Activated T-helper 1 cell treated with anti-CD3 and anti-CD28 coated beads, Interleukin-12 subunit alpha, Interleukin-12 subunit beta, Interleukin-2, Interleukin-4 antibody, amounts not matched to agents 30 ng/mL and 10 ng/mL and 1 ng/mL, durations not matched to agents 14 hours and 24 hours and 36 hours (primary cell): ENCODE results near the gene FAM181A. TPM values are rescaled to one million over a fixed set of nuclear protein-coding genes. Genes with fewer than 3 reads are reported as not detected.
A peak's percentile ranks its signal among the peaks of the same experiment; 100 is the strongest.

ENCODE experiments used
- DNase-seq: peaks from one replicate; pipeline ENCODE4 v3.0.0; 2021; ENCODE audit warnings: low spot score
- H3K27ac Mint-ChIP-seq: one replicate; pipeline ENCODE4 v1.8.0; 2021; ENCODE audit warnings: mild to moderate bottlenecking, mixed read lengths
- H3K27me3 Mint-ChIP-seq: one replicate; pipeline ENCODE4 v1.8.0; 2022; ENCODE audit warnings: mild to moderate bottlenecking, moderate library complexity, mixed read lengths; ENCODE audit not compliant: insufficient read depth
- H3K36me3 Mint-ChIP-seq: one replicate; pipeline ENCODE4 v1.8.0; 2021; ENCODE audit warnings: low read depth, mixed read lengths
- H3K4me1 Mint-ChIP-seq: one replicate; pipeline ENCODE4 v1.8.0; 2021; ENCODE audit warnings: low read depth, mixed read lengths
- H3K4me3 Mint-ChIP-seq: one replicate; pipeline ENCODE4 v1.8.0; 2021; ENCODE audit warnings: mild to moderate bottlenecking, moderate library complexity, mixed read lengths
- H3K9me3 Mint-ChIP-seq: one replicate; pipeline ENCODE4 v1.8.0; 2021; ENCODE audit warnings: mixed read lengths
- intact Hi-C: fragments of 100-400 bp; cut with micrococcal nuclease; formaldehyde crosslinking; loops from one replicate; pipeline ENCODE4 v1.15.1; 2024
- total RNA-seq: library from RNA; stranded (reverse); gene quantifications from 2 replicates; pipeline ENCODE4 v1.2.3, GENCODE V29; 2022

The FAM181A gene
- not detected in 2 replicates for total RNA-seq

DNA sequence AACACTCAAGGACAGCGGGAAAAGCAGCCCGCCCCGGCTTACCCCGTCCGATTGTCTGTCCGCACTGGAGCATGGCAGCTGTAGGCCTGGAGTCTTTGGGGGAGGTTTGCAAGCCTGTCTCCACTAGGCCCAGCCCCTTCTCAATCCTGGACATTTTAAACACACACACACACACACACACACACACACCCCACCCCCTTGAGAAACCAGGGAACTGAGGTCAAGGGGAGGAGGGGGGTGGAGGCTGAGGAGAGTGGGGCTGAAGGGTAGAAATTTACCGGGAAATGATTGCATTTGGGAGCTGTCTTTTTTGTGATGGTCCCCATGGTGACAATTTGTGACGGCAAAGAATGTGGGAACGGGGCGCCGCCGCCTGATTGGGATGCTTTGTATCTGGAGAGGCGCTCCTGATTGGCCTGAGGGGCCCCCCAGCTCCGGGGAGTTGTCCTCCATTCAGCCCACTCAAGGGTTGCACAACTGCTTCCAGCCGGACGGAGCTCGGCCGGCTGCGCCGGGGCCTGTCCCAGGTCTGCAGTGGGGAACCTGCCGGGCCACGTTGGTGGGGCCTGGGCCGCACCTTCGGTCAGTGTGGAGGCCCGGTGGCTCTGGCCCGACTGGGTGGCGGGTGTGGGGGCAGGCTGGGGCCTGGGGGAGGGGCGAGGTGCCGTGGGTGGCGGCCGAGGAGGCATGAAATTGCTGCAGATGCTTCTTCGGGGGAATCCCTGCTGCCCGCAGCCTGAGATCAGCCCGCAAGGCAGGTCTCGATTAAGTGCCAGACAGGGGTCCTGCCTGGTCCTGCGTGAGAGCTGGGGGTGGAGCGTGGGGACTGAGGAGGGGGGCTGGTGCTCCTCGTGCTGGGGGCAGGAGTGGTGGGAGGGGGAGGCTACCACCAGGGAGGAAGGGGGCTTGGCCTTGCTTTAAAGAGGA is at the start of gene FAM181A:
TSS of gene FAM181A (plus strand) at position 472 of the 927 bp plus-strand sequence. CDS start 942 bp downstream, outside the sequence.
- H3K27me3 Mint-ChIP-seq: peaks cover 3% of the 10 kb centered on the region
- H3K36me3 Mint-ChIP-seq: peaks cover 3% of the 10 kb centered on the region
- H3K27ac Mint-ChIP-seq: no peak within 1 kb of the TSS
- DNase-seq: no peak
- intact Hi-C loops: no loop called here
- H3K9me3 Mint-ChIP-seq: no peaks in the 10 kb centered on the region
- H3K4me3 Mint-ChIP-seq: no peak within 1 kb of the TSS
- peaks cover 6% of the 10 kb centered on the region for H3K4me1 Mint-ChIP-seq

DNA sequence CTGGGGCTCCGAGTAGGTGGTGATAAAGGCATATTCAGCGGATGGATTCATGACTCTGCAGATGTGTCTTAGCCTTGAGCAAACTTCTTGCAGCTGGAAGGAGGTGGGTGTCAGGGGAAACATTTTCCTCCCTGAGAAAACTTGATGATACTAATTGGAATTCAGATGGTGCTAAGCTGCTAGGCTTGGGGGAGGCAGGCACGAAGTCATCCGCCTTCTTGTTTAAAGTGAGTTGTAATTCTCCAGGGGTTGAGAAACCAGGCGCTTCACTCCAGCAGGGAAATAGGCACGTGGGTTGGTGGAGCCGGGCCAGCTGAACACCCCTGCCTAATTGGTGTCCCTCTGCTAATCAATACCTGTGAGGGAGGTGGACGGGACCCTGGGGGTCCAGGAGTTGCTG is 48.9 kb upstream of the FAM181A start:
- DNase-seq: no peak
- Mint-ChIP-seq H3K4me1 (no peaks in the 10 kb centered on the region), H3K9me3 (no peaks in the 10 kb centered on the region), H3K4me3 (no peak overlapping the region), H3K27me3 (peaks cover 5% of the 10 kb centered on the region), H3K27ac (no peak overlapping the region), H3K36me3 (no peaks in the 10 kb centered on the region)
- intact Hi-C loops: no loop called here

DNA sequence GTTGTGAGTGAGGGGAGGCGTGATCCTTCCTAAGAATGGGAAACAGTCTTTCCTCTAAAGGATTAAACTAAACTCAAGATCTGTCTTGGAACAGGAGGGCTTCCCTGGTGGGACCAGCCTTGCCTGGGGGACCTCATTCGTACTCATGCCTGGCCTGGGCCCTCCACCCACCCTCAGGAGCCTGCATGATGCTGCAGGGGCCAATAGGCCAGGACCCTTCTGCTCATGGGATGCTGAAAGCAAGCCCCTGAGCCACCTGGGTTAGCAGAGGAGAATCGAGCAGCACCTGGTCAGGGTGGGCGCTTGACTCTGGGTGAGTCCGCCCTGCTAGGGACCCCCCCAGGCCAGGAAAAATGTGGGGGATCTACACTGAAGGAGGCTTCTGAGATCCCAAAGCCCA is 48.3 kb upstream of the FAM181A start:
- no peak overlapping the region for H3K4me3 Mint-ChIP-seq
- H3K9me3 Mint-ChIP-seq: no peaks in the 10 kb centered on the region
- no peaks in the 10 kb centered on the region for H3K36me3 Mint-ChIP-seq
- intact Hi-C loops: no loop called here
- H3K27me3 Mint-ChIP-seq: peaks cover 5% of the 10 kb centered on the region
- H3K27ac Mint-ChIP-seq: no peak overlapping the region
- no peak for DNase-seq
- H3K4me1 Mint-ChIP-seq: no peaks in the 10 kb centered on the region

DNA sequence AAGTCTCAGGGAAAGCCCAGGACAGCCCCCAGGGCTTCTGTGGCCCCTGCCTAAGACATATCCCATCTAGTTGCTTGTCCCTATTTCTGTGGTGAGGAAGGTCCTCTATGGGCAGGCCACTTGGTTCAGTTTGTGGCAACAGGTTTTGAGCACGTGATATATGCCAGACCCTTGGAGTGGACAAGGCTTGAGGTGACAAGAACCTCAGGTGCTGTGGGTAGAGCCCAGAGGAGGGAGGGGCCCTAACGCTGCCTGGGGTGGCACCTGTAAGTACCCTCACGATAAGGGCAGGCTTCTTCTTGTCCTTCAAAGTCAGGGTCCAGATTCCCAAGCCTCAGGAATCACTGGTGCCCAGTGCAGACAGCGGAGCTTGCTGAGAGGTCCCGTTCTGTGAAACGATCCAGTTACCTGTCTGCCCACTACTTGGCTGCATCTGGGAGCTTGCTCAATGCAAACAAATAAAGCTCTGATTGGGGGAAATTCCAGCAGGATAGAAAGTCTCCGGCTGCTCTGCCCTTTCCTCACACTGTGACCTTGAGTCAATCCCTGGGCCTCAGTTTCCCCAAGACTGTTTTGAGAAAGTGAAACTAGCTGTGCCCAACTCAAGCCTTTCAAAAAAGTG is 47.7 kb upstream of the FAM181A start:
- Mint-ChIP-seq H3K27me3 (no peaks in the 10 kb centered on the region), H3K4me3 (no peak overlapping the region), H3K27ac (no peak overlapping the region), H3K9me3 (no peaks in the 10 kb centered on the region), H3K4me1 (no peaks in the 10 kb centered on the region), H3K36me3 (no peaks in the 10 kb centered on the region)
- intact Hi-C loops: no loop called here
- DNase-seq: no peak

DNA sequence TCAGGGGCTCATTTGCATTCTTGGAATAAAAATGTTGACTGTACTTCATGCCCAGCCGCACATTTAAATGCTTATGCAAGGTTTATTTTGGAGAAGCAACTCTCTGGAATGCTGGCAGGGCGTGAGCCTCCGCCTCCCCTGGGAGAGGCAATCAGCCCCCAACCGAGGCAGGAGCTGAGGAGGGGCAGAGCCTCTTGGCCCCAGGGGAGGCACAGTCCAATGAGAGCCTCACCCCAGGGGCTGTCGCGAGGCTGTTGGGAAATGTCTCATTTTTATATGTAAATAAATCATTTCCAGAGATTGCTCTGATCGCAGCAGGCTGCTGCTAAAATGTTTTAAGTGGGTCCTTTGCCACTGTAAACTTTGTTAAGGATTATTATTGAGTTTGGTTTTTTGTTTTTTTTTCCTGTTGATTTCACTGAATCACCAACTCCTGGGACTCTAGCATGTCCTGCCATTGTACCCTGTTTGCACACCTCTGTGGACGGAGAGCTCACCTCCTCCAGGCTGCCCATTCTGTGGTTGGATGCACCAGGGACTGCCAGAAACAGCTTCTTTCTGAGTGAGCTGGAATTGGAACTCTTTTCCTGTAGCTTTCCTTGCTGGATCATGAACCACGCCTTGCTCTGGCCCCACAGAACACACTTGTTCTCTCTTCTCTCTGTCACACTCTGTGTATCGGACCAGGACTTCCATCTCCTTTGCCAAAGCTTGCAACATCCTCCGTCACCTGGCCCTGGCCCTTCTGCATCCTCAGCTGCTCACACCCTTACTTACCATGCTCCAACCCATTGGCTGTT is 46.9 kb upstream of the FAM181A start:
- Mint-ChIP-seq H3K27me3 (no peaks in the 10 kb centered on the region), H3K36me3 (no peaks in the 10 kb centered on the region), H3K27ac (no peak overlapping the region), H3K4me1 (peaks cover 6% of the 10 kb centered on the region), H3K4me3 (no peak overlapping the region), H3K9me3 (no peaks in the 10 kb centered on the region)
- intact Hi-C loops: no loop called here
- no peak for DNase-seq

DNA sequence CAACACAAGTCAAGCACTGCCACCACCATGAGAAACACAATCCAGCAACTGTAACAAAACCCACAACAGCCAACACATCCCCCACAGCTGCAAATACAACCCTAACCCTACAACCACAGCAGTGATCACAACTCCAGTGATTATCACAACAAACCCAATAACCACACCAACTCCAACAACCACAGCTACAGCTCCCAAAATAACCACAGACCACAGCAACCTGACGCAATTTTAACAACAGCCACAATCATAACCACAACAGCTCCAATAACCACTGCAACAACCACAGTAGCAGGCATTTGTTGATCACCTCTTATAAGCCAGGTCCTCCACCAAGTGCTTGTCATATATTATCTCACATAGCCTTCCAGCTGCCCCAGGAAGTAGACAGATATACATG is 42.2 kb upstream of the FAM181A start:
- intact Hi-C loops: no loop called here
- Mint-ChIP-seq H3K36me3 (no peaks in the 10 kb centered on the region), H3K27me3 (peaks cover 8% of the 10 kb centered on the region), H3K9me3 (no peaks in the 10 kb centered on the region), H3K27ac (no peak overlapping the region), H3K4me3 (no peak overlapping the region), H3K4me1 (peaks cover 6% of the 10 kb centered on the region)
- DNase-seq: no peak

DNA sequence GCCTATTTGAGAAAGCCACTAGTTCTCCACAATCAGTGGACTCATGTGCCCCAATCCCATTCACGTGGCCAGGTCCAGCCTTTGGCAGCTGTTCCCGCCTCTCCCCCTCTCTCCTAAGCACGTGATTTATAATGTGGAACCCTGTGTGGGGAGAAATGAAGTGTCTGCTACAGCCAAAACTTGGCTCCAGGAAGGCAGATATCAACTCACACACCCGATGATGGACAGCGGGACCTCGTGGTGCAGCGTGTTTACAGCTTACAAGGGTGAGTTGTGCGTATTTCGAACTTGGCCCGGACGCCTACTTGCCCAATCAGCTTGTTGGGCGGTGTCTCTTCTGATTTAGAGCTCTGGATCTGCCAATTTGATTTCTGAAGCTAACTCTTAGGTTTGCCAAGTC is 38.1 kb upstream of the FAM181A start:
- Mint-ChIP-seq H3K27ac (no peak overlapping the region), H3K4me1 (peaks cover 6% of the 10 kb centered on the region), H3K4me3 (no peak overlapping the region), H3K36me3 (no peaks in the 10 kb centered on the region), H3K27me3 (peaks cover 15% of the 10 kb centered on the region), H3K9me3 (no peaks in the 10 kb centered on the region)
- intact Hi-C loops: no loop called here
- no peak for DNase-seq

DNA sequence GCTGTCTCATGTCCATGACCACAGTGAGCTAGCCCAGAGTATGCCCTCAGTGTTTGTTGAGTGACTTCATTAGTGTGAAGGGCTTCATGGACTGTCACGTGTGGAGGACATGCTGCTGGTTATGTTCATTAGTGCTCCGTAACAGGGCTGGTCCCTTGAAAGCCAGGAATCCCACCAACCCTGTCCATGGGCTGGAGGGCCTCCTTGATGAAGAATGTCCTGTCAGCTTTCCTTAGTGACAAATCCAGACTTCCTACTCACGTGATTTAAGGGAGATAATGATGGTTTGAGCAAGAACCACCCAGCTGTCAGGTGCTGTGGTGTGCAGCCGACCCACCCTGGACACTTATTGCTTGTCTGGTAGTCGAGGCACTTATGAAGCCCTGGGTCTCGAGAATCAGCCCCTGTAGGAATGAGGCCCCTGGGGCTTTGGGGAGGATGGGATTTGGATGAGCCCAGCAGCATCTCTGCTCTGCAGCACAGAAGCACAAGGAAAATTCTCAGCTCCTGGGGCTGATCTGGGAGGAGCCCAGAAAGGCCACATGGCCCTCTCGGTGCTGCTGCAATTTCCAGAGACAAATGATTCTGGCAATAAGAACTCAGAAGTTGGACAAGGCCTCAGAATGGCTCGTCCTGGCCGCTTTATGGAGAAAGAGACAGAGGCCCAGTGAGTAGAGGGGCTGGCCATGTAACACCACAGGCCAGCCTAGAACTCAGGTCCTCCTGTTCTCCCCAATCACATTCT is 37.2 kb upstream of the FAM181A start:
- DNase-seq: no peak
- Mint-ChIP-seq H3K27me3 (peaks cover 15% of the 10 kb centered on the region), H3K27ac (no peak overlapping the region), H3K4me3 (no peak overlapping the region), H3K4me1 (peaks cover 2% of the 10 kb centered on the region), H3K9me3 (no peaks in the 10 kb centered on the region), H3K36me3 (no peaks in the 10 kb centered on the region)
- intact Hi-C loops: loop anchor here (10.0 kb wide), 1 partner anchor 145 kb away; no protein-coding TSS in a partner anchor

DNA sequence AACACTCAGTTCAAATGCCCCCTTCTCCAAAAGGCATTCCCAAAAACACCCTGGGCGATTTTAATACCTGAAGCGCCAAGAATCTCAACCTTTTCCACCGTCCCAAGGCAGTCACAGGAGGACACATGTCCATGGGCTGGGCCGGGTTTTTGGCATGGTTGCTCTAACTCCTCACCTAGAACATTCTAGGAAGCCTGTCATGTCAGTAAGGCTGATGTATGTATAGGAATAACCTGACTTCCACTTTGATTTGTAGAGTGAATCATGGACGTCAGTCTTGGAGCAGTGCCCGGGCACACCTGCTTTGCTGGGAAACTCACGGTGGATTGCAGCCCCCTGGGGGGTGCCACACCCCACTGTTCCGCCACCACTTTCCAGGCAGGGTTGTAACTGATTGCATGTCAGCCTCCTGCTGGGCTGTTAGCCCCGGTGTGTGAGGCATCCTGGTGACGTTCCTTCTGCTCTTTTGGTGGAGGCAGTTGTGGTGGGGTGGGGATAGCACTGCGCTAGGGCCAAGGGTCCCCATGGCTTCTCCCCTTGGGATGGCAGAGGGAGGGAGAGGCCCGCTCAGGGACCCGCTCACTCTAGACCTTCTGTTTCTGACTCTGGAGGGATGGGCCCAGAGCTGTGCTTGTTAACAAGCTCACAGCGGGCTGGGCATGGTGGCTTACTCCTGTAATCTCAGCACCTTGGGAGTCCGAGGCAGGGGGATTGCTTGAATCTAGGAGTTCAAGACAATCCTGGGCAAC is 35.2 kb upstream of the FAM181A start:
- Mint-ChIP-seq H3K27me3 (peaks cover 12% of the 10 kb centered on the region), H3K27ac (no peak overlapping the region), H3K4me3 (no peak overlapping the region), H3K9me3 (no peaks in the 10 kb centered on the region), H3K4me1 (no peaks in the 10 kb centered on the region), H3K36me3 (no peaks in the 10 kb centered on the region)
- intact Hi-C loops: loop anchor here (2.0 to 10.0 kb wide), 2 partner anchors 87 to 147 kb away; no protein-coding TSS in a partner anchor
- no peak for DNase-seq

DNA sequence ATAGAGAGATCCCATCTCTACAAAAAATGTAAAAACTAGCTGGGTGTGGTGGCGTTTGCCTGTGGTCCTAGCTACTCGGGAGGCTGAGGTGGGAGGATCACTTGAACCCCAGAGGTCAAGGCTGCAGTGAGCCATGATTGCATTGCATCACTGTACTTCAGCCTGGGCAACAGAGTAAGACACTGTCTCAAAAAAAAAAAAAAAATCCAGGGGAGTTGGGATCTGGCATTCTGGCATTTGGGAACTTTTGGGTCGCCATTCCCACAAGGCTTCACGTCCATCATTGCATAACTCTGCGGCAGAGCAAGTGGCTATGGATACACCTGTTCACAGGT is 34.7 kb upstream of the FAM181A start:
- no peak overlapping the region for H3K27ac Mint-ChIP-seq
- no peaks in the 10 kb centered on the region for H3K9me3 Mint-ChIP-seq
- H3K4me3 Mint-ChIP-seq: no peak overlapping the region
- intact Hi-C loops: loop anchor here (2.0 to 10.0 kb wide), 2 partner anchors 88 to 148 kb away; no protein-coding TSS in a partner anchor
- no peaks in the 10 kb centered on the region for H3K4me1 Mint-ChIP-seq
- no peak for DNase-seq
- H3K27me3 Mint-ChIP-seq: peaks cover 12% of the 10 kb centered on the region
- H3K36me3 Mint-ChIP-seq: no peaks in the 10 kb centered on the region

DNA sequence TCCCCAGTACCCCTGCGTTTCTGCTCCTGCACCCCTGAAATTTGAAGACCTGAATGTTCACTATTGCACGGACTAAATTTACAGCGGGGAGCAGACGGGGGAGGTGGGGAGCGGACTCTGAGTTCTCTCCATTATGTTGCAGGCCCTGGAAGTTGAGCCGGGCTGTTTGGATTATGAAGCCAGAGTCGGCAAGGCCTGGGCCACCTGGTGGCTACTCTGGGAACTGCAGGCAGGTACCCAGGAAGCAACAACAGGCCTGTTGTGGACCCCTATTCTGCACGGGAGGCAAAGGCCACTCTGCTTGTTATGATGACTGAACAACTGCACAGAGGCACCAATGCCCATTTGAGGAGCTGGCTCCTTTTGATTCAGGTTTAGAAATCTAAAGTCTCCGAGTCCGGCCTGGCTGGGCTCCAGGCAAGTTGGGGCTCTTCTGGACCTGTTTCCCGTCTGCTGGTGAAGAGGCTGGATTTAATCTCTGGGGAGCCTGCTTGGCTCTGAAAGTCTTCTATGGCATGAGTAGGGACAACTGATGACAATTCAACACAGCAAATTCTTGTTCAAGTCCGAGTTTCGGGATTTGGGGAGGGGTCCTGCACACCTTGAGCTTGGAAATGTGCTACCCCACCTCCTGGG is 34.1 kb upstream of the FAM181A start:
- H3K4me1 Mint-ChIP-seq: no peaks in the 10 kb centered on the region
- intact Hi-C loops: loop anchor here (1.0 to 10.0 kb wide), 3 partner anchors 88 to 238 kb away; no protein-coding TSS in a partner anchor
- no peaks in the 10 kb centered on the region for H3K9me3 Mint-ChIP-seq
- peak; percentile 40 for DNase-seq
- H3K36me3 Mint-ChIP-seq: no peaks in the 10 kb centered on the region
- H3K27ac Mint-ChIP-seq: no peak overlapping the region
- peaks cover 11% of the 10 kb centered on the region for H3K27me3 Mint-ChIP-seq
- H3K4me3 Mint-ChIP-seq: no peak overlapping the region
